ENCODE results near the gene KCNT1. TPM values are rescaled to one million over a fixed set of nuclear protein-coding genes. Genes with fewer than 3 reads are reported as not detected.

The KCNT1 gene
- total and polyA plus RNA-seq, 11 donors = 0.21 to 7.4 (median 1.9) TPM

DNA sequence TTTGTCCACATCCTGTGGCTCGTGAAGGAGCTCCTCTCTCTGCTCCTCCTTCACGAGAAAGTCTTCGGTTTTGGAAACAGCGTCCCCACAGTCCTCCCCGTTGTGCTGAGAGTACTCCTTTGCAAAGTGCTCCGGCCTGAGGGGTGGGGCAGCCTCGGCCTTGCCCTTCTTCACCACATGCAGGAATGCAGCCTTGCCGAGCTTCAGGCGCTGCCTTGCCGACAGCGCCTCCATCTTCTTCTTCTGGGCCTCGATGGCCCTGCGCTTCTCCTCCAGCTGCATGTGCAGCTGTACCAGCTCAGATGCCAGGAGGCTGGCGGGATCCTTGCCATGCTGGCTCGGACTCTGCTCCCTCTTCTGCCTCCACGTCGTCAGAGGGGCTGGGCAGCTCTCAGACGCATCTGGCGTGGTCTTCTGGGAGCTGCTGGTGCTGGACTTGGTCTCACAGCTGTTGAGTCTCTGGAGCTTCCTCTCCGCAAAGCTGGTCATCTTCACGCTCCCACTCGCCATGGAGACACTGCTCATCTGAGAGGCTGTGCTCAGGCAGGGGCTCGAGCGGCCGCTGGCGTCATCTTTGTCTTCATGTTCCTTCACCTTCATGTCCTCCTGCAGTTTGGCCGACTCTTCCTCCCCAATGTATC is 119.9 kb downstream of the KCNT1 start:
- no peak for ATAC-seq
- no peak for TF ChIP-seq POLR2A (IDR thresholded peaks at IDR 0.05)
- TF ChIP-seq, protein P1, sequence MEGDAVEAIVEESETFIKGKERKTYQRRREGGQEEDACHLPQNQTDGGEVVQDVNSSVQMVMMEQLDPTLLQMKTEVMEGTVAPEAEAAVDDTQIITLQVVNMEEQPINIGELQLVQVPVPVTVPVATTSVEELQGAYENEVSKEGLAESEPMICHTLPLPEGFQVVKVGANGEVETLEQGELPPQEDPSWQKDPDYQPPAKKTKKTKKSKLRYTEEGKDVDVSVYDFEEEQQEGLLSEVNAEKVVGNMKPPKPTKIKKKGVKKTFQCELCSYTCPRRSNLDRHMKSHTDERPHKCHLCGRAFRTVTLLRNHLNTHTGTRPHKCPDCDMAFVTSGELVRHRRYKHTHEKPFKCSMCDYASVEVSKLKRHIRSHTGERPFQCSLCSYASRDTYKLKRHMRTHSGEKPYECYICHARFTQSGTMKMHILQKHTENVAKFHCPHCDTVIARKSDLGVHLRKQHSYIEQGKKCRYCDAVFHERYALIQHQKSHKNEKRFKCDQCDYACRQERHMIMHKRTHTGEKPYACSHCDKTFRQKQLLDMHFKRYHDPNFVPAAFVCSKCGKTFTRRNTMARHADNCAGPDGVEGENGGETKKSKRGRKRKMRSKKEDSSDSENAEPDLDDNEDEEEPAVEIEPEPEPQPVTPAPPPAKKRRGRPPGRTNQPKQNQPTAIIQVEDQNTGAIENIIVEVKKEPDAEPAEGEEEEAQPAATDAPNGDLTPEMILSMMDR (IDR thresholded peaks at IDR 0.05) = no peak
- Histone ChIP-seq H3K27ac (no peak overlapping the region), H3K36me3 (peaks cover 0 to 92% (median 78%) of the 10 kb centered on the region in 9 donors), H3K4me3 (no peak overlapping the region), H3K9me3 (no peaks in the 10 kb centered on the region), H3K4me1 (no peaks in the 10 kb centered on the region), H3K27me3 (no peaks in the 10 kb centered on the region)
- intact Hi-C loops (cut with DNase I) = no loop called here
- 95 to 98% (median 95%) methylated on average over 26 to 27 of the region's 27 CpGs for WGBS, 4 donors
- DNase-seq = no peak

- intact Hi-C loops (cut with DNase I) = no loop called here
- H3K27me3 ChIP-seq = no peaks in the 10 kb centered on the region
- WGBS, 4 donors = 93 to 95% (median 95%) methylated on average over 18 of the region's 18 CpGs
- DNase-seq = no peak
- H3K27ac ChIP-seq = no peak overlapping the region
- ATAC-seq = no peak
- TF ChIP-seq, protein P1 (IDR thresholded peaks at IDR 0.05) = no peak
- no peak for TF ChIP-seq POLR2A (IDR thresholded peaks at IDR 0.05)
- H3K9me3 ChIP-seq = no peaks in the 10 kb centered on the region
- no peak overlapping the region for H3K4me3 ChIP-seq
- H3K4me1 ChIP-seq = no peaks in the 10 kb centered on the region
- H3K36me3 ChIP-seq = peaks cover 0 to 92% (median 72%) of the 10 kb centered on the region in 9 donors
Observed at GRCh38 chr9:135822374-135822755, 120.4 kb downstream of the KCNT1 start.

DNA sequence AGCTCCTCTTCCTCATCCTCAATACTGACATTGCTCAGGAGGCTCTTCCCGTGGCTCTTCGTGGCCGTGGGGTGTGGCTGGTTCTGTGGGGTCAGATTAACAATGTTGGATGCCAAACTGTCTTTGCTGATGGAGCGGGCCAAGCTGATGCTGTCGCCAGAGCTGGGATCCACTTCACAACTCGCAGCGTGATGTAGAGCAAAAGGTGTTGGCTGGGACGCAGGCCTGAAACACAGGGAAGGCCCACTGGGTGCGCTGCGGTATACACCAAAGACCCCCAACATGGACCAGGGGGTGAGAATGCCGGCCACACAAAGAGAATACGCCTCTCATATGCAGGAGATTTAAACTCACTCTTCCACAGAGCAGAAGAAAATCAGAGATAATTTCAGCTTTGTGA is 121.1 kb downstream of the KCNT1 start:
- WGBS, 4 donors = 92 to 98% (median 94%) methylated on average over 12 of the region's 12 CpGs
- peaks cover 0 to under 1% (median 0%) of the 10 kb centered on the region in 12 donors for H3K9me3 ChIP-seq
- H3K36me3 ChIP-seq = peaks cover 0 to 86% (median 66%) of the 10 kb centered on the region in 9 donors
- intact Hi-C loops (cut with DNase I) = no loop called here
- no peak overlapping the region for H3K27ac ChIP-seq
- no peaks in the 10 kb centered on the region for H3K27me3 ChIP-seq
- TF ChIP-seq, protein P1 (IDR thresholded peaks at IDR 0.05) = no peak
- TF ChIP-seq POLR2A (IDR thresholded peaks at IDR 0.05) = no peak
- ATAC-seq (no peak), DNase-seq (no peak)
- no peak overlapping the region for H3K4me3 ChIP-seq
- no peaks in the 10 kb centered on the region for H3K4me1 ChIP-seq

- Histone ChIP-seq H3K4me3 (no peak overlapping the region), H3K27ac (no peak overlapping the region), H3K27me3 (no peaks in the 10 kb centered on the region), H3K4me1 (no peaks in the 10 kb centered on the region), H3K9me3 (peaks cover 0 to 17% (median 3%) of the 10 kb centered on the region in 12 donors), H3K36me3 (peaks cover 0 to 61% (median 42%) of the 10 kb centered on the region in 9 donors)
- intact Hi-C loops (cut with DNase I) = no loop called here
- ATAC-seq (no peak), DNase-seq (no peak)
- 92 to 95% (median 93%) methylated on average over 24 to 25 of the region's 25 CpGs for WGBS, 4 donors
- TF ChIP-seq POLR2A (IDR thresholded peaks at IDR 0.05) = no peak
- TF ChIP-seq, protein P1 (IDR thresholded peaks at IDR 0.05) = no peak
Observed at GRCh38 chr9:135825435-135826187, 123.6 kb downstream of the KCNT1 start.
